BE2C (cell line): ENCODE measurements around the gene SFTPB.
A peak's percentile ranks its signal among the peaks of the same experiment; 100 is the strongest.
"Not testable (repeated sequence)": the region's sequence is repeated elsewhere in the genome, so short reads cannot be mapped to it uniquely, and the experiment has no call there.

Experiments
- DNase-seq: peaks from one replicate; pipeline ENCODE4 v3.0.0-alpha.2; 2020
- H3K27me3 ChIP-seq: fragments of 250-450 bp; sonication (Bioruptor Pico); 2 replicates; pipeline ENCODE4 v1.5.1; 2020; ENCODE audit warnings: mild to moderate bottlenecking
- H3K36me3 ChIP-seq: fragments of 250-450 bp; sonication (Bioruptor Pico); 2 replicates; pipeline ENCODE4 v1.5.1; 2020; ENCODE audit warnings: mild to moderate bottlenecking
- H3K4me1 ChIP-seq: fragments of 250-450 bp; sonication (Bioruptor Pico); 2 replicates; pipeline ENCODE4 v1.5.1; 2020
- H3K4me3 ChIP-seq: 2 replicates; pipeline ENCODE4 v1.5.1; 2011; ENCODE audit warnings: low read depth, low read length
- H3K9me3 ChIP-seq: fragments of 250-450 bp; sonication (Bioruptor Pico); 2 replicates; pipeline ENCODE4 v1.5.1; 2020
- TF ChIP-seq, protein P1 (sequence below): IDR thresholded peaks from 2 replicates; pipeline ENCODE4 v1.5.1; 2012; ENCODE audit warnings: mild to moderate bottlenecking, low read depth, low read length

Gene SFTPB

DNA sequence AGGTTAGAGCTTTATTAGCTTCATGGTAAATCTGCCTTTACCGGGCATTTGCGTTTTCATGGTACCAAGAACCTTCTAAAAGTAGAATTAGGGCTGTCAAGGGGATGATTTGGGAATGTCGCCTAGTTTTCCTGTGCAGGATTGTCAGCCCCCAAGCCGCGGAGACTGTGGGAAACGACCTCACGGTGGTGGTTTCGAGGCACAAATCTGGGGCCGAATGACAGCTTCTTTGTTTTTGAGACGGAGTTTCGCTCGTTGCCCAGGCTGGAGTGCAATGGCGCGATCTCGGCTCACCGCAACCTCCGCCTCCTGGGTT lies 52.6 kb downstream of the SFTPB start:
- DNase-seq: no peak
- Histone ChIP-seq H3K36me3 (peaks cover 6% of the 10 kb centered on the region), H3K4me1 (no peaks in the 10 kb centered on the region), H3K9me3 (no peaks in the 10 kb centered on the region), H3K4me3 (no peak overlapping the region), H3K27me3 (no peaks in the 10 kb centered on the region)
- TF ChIP-seq, protein P1, sequence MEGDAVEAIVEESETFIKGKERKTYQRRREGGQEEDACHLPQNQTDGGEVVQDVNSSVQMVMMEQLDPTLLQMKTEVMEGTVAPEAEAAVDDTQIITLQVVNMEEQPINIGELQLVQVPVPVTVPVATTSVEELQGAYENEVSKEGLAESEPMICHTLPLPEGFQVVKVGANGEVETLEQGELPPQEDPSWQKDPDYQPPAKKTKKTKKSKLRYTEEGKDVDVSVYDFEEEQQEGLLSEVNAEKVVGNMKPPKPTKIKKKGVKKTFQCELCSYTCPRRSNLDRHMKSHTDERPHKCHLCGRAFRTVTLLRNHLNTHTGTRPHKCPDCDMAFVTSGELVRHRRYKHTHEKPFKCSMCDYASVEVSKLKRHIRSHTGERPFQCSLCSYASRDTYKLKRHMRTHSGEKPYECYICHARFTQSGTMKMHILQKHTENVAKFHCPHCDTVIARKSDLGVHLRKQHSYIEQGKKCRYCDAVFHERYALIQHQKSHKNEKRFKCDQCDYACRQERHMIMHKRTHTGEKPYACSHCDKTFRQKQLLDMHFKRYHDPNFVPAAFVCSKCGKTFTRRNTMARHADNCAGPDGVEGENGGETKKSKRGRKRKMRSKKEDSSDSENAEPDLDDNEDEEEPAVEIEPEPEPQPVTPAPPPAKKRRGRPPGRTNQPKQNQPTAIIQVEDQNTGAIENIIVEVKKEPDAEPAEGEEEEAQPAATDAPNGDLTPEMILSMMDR: no peak

DNA sequence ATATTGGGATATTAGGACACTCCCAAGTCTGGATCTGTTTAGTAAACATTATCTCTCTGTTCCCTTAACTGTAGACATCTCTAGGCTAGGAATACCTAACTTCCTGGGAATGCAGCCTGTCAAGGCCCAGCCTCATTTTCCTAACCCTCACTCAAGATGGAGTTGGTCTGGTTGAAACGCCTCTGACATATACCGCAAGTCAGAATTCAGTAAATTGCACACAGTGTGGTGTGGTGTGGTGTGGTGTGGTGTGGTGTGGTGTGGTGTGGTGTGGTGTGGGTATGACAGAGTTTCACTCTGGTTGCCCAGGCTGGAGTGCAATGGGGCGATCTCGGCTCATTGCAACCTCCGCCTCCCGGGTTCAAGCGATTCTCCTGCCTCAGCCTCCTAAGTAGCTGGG lies 53.2 kb downstream of the SFTPB start:
- H3K27me3 ChIP-seq, H3K4me3 ChIP-seq, H3K4me1 ChIP-seq, H3K36me3 ChIP-seq, H3K9me3 ChIP-seq, DNase-seq: not testable (repeated sequence)

- Histone ChIP-seq H3K4me3 (no peak overlapping the region), H3K27me3 (no peaks in the 10 kb centered on the region), H3K36me3 (no peaks in the 10 kb centered on the region), H3K9me3 (no peaks in the 10 kb centered on the region), H3K4me1 (no peaks in the 10 kb centered on the region)
- no peak for DNase-seq
- TF ChIP-seq, protein P1: no peak
Observed at GRCh38 chr2:85613717-85614515, 54.1 kb downstream of the SFTPB start.

DNA sequence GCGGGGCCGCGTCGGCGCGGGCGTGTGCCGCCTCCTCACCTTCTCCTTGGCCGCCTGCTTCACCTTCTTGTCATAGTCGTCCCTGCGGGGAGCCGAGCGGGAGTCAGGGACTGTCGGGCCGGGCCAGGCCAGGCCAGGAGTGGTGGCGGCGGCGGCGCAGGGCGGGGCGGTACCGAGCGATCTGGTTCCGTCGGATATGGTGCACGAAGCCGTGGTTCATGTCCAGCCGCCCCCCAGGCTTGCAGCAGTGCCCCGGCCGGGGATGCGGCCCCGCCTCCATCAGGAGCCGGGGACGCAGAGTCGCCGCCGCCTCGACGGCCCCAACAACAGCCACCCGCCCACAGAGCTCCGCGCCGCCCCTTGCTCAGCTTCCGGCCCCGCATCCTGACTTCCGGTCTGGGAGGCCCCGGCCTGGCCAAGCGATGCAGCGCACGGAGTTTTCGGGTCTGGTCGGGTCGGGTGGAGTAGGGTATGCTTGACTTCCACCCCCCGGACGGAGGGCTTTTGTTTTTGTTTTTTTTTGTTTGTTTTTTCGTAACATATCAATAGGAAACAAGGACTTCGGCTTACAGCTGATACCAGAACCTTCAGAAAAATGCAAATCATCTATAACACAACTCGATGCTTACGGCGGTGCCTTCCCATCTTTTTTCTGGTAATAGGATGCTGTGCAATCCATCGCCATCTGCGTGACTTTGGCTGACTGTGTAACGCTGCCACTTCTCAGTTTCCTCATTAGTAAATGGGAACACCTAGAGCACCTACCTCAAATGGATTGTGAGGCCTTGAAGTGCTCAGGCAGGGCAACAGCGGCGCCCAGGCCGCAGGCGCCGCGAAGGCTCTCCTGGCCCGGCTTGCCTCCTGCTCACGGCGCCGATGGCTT lies 56.1 kb downstream of the SFTPB start, which contains the start of gene C2orf68:
TSS of gene C2orf68 (minus strand) at position 362 of the 883 bp plus-strand sequence. CDS start at position 280, 82 bp downstream.
- no peaks in the 10 kb centered on the region for H3K4me1 ChIP-seq
- no peaks in the 10 kb centered on the region for H3K27me3 ChIP-seq
- no peaks in the 10 kb centered on the region for H3K36me3 ChIP-seq
- TF ChIP-seq, protein P1: no peak
- H3K4me3 ChIP-seq: peak within 1 kb of the TSS; percentile 68
- no peaks in the 10 kb centered on the region for H3K9me3 ChIP-seq
- peak; percentile 84 for DNase-seq

DNA sequence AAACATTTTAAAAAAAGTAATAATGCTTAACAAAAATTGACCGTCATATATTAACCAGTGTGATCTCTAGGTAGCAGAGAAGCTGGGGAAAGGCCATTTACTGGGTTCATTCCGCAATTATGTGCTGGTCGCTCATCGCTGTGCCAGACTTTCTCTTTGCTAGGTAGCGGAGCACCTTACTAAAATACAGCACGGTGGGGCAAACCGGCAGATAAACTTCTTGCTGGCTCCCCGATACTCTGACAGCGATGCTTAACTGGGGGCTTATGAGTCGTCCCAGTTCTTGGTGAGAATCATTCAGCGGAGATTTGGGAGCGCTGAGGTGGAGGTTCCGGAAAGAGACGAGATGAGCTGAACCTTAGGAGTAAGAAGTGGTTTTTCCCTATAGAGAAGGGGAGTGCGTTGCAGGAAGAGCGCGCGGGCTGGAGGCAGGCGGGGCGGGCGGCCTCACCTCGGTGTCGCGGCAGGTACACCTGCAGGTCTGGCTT lies 56.7 kb downstream of the SFTPB start:
- Histone ChIP-seq H3K4me1 (no peaks in the 10 kb centered on the region), H3K4me3 (peak overlapping the region; percentile 68), H3K36me3 (no peaks in the 10 kb centered on the region), H3K27me3 (no peaks in the 10 kb centered on the region), H3K9me3 (no peaks in the 10 kb centered on the region)
- TF ChIP-seq, protein P1: no peak
- DNase-seq: no peak
